NCI-H2196 (cell line): ENCODE results near the gene BPGM.

Experiments used
- DNase-seq: peaks from one replicate; lab custom pipeline; 2025; ENCODE audit not compliant: unreplicated experiment; lab: John Stamatoyannopoulos, UW

The BPGM gene

GRCh38 chr7:134646425-134647305 lies at the start of gene BPGM:
Gene BPGM (plus strand): TSS chr7:134646853. CDS start chr7:134661508, 14,655 bp downstream.
- peak; percentile 98 for DNase-seq

- DNase-seq, result no peak
Observed at GRCh38 chr7:134599371-134599770, 47.3 kb upstream of the BPGM start.

DNA sequence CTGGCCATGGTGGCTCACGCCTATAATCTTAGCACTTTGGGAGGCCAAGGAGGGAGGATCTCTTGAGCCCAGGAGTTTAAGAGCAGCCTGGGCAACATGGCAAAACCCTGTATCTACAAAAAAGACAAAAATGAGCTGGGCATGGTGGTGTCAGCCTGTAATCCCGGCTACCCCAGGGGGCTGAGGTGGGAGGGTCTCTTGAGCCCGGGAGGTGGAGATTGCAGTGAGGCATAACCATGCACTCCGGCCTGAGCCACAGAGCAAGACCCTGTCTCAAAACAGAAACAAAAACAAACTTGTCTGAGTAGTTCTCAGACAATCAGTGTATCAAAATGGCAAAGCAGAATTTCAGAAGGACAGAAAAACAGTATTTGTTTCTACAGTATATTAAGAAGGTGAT lies 45.2 kb upstream of the BPGM start:
- no peak for DNase-seq

DNA sequence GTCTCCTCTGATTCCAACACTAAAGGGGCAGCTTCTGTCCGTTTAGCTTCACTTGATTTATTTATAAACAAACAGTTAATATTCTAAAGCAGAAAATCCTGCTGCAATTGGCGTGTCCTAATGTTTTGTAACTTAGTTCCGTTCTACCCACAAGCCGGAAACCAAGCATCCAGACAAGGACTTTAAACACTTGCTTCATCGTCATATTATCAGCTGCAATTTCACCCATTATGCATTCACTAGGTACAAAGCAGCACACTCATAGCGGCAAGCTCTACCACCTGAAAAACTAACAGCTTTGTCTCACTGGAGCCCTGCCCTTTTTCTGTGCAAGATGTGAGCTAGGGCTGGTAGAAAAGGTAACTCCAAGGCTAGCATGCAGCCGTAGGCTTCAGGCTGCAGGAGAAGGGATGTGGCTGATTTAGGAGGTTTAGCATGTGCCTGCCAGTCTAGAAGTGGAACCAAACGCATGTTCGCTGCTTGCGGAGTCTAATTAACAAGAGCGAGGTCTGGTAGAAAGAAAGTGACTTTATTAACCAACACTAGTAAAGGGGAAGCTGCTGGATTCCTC lies 43.7 kb upstream of the BPGM start:
- DNase-seq, result no peak

DNA sequence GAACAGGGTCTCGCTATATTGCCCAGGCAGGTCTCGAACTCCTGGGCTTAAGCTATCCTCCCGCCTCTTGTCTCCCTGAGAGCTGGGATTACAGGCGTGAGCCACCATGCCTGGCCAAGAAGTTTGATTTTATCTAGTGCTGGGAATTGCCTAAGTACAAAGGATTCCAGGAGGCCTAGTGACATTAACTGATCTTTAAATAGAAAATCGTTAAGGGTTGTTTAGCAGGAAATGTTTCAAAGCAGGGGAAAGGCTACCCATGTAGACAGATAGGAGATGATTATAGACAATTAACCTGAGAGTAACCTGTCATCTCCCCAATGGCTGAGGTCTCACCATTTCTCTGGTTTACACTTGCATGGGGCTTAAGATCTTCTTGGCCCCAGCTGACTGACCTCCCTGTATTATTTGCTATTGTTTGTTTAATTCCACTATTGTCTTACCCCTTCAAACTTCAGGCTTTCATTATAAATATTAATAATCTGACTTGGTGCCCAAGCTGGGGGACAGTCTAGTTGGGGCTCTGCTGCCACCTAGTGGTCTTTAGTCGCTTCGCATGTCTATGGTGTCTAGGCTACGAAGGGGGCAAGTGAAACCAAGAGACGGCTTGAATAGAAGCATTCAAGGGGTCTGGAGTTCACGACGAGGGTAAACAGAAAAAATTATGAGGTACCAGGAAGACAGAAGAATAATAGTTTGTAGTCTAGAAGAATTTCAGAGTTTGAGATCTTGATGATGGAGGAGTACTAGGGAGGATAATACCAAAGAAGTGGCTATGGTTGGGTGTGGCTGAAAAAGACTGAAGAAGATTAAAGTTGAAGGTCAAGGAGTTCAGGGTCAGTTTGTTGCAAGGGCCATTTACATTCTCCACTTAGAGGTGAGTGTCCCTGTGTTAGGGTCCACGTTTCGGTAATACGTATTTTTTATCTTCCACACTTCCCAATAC lies 40.4 kb upstream of the BPGM start:
- peak; percentile 62 for DNase-seq

- DNase-seq, result no peak
Observed at GRCh38 chr7:134611611-134612151, 35.0 kb upstream of the BPGM start.

GRCh38 chr7:134612197-134612596 lies 34.5 kb upstream of the BPGM start:
- no peak for DNase-seq

GRCh38 chr7:134613623-134614347 lies 32.9 kb upstream of the BPGM start:
- no peak for DNase-seq

DNA sequence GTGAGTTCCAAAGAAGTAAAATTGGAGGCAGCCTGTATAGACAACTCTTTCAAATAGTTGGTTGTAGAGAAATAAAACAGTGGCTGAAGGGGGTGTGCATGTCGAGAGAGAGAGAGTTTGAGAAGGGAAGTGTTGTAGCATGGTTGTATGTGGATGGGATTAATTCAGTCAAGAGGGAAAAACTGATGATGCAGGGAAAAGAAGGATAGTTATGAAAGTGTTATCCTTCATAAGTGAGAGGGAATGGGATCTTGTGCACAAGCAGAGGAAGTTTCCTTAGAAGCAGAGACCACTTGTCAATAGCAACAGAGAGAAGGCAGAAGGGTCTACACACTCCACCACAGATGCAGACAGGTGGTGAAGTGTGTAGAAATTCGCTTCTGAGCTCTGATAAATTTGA lies 30.0 kb upstream of the BPGM start:
- DNase-seq, result no peak

DNA sequence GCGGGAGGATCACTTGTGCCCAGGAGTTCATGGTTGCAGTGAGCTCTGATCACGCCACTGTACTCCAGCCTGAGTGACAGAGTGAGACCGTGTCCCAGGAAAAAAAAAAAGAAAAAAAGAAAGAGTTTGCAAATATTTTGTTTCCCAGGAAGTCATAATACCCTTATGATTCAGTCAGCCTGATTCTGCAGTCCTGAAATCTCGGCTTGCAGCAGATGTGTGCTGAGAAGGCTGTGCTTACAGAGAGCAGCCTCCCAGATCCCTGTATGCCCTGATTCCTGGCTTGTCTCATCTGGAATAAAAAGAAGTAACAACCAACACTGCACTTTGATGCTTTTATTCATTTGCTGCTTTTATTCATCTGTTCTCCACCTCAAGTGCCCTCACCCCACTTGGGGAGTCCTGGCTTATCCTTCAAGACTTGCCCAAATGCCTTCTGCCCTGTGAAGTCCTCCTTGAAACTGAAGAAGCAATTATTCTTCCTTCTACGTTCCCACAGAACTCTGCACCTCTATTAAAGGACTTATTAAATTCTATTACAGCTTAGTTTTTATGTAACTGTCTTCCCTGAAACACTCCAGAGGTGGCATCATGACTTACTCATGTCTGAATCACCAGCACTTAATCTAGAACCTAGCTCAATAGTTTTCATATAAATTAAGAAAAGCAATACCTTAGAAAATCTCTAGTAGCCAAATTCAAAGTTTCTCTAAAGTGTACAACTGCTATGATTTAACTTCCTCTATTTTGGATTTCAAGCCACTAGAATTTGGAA lies 27.7 kb upstream of the BPGM start:
- no peak for DNase-seq

DNA sequence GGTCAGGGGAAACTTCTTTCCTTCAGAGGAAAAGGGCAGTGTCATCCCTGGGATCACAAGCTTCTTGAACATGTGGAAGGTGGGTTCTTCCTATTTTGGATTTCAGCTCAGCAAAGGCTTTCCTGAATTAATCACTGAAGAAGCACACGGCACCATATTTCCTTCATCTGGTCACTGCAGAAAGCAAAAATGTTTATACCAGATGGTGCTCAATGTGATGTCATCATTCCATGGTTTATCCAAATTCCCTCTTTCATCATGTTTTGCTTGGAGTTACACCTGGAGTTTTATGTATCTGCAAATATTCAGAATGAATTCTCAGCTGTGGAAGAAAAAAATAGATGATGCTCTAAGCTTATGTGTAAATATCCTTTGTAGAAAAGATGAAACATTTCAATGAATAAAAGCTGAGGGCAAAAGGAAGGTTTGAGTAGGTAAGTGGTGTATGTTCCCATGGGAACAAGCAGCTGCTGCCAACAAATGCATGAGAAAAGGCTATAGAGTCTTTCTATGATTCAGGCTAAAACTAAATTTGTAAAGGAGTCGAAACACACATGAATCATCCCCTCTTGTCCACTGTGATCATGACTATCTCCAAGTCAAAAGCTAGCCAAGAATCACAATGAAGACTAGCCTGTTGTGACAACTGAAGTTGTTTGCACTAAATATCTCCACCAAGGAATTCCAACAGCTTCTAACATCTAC lies 26.9 kb upstream of the BPGM start:
- peak; percentile 3 for DNase-seq

DNA sequence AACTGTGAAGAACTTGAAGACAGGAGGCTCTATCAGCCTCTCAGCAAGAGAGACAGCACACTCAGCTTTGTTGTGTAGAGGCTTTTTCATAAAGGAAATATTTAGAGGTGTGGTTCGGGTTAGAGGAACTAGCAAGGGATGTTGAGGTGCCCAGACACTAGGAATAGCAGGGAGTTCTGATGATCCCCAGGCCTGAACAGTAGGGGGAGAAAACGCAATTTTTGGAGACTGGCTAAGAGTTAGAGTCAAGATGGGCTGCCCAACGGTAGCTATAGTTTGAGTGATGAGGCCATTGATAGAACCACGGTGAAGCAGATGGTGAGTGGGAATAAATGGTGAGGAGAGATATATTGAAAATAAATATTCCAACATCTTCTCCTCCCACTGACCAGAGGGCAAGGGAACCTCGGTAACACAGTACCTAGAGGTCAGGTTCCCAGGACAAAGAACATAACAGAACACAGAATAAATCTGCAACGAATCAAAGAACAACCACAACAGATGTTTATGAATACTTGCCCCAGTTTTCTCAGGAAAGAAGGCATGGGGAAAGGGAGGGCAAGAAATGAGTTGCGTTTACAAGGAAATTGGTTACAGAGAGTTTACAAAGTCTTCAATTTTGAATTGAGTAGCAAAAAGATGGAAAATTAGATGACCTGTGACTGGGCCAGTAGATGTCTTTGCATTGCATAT lies 24.2 kb upstream of the BPGM start:
- DNase-seq, result no peak

DNA sequence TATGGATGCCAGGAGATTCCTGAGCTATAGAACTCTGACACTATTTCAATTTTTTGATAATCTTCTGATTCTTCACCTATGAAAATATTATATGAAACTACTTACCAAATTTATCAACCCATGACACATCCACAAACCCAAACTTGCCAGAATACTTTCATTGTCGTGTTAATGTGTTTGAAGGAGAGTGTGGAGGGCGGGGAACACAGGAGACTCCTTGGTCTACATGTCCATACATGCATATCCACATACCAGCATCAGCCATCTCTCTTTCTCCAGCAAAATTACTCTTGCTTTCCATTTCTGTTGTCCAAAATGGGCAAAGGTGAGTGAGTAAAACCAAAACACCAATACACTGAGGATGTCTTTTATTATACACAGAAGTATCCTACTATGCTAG lies 23.5 kb upstream of the BPGM start:
- no peak for DNase-seq

DNA sequence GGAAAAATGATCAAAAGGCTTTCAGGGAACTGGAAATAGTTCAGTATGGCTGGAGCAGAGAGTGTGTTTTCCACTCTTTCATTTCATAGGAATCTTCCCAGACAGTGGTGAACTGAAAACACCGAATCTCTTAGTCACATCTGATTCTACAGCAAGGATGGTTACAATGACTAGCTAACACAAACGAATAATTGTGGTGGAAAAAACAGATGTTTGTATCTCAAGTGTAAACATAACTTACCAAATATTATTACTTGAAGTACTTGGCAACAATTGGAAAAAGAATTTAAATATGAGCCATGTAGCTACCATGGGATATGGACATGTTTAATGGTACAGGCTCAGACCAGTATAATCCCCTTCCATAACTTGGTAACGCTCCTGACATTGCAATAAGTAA lies 21.1 kb upstream of the BPGM start:
- no peak for DNase-seq

DNA sequence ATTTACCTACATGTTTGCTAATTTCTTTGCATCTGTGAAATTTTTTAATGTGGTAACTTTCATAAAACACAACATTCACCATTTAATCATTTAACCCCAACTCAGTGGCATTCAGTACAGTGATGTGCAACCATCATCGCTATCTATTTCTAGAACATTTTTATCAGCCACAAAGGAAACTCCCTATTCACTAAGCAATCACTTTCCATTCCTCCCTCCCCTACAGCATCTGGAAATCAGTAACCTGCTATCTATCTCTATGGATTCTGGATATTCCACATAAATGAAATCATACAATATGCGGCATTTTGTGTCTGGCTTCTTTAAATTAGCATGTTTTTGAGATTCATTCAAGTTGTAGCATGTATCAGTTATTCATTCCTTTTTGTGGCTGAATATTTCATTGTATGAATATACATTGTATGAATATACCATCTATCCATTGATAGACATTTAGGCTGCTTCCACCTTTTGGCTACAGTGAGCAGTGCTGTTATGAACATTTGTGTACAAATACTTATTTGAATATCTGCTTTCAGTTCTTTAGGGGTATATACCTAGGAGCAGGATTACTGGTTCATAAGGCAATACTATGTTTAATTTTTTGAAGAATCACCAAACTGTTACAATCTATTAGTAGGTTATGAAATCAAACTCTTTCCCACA lies 19.4 kb upstream of the BPGM start:
- DNase-seq, result no peak

DNA sequence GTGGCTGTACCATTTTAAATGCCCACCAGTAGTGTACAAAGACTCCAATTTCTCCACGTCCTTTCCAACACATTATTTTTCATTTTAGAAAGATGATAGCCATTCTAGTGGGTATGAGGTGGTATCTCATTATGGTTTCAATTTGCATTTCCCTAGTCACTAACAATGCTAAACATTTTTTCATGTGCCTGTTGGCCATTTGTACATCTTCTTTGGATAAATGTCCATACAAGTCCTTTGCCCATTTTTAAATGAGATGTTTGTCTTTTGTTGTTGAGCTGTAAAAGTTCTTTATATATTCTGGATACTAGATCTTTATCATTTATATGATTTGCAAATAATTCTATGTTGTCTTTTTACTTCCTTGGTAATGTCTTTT lies 18.9 kb upstream of the BPGM start:
- DNase-seq, result no peak

DNA sequence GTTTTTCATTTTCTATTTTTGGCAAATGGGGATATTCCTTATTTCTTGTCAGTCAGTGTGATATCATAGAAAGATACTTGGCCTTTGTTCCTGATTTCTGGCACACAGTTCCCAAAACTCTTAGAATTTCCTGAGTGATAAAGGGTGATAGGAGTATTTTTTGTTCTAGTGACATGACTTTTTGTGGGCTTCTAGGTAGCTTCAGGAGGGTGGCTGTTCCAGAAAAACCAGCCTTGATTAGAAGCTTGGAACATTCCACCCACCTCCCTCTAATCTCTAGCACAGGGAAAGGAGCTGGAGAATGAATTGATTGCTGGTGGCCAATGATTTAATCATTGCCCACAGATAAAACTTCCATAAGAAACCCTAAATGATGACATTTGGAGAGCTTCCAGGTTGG lies 17.2 kb upstream of the BPGM start:
- no peak for DNase-seq

DNA sequence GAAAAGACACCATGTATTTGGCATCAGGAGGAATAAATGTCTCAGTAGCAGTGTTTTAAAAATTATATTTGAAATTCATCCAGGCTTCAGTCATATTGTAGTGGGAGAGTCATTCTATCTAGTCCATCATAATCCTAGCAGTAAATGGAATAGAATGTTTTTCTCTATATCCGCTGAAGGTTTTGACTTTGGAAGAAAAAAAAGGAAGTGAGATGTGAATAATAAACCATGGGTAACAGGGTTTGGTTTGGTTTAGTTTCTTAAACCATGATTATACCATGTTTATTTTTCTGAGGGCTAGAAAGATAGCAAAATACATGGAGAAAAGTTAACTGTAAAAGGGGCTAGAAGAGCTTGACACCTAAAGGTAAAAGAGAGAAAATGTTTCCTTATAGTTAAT lies 16.4 kb upstream of the BPGM start:
- no peak for DNase-seq
